SK-N-SH (cell line): ENCODE data around the gene CCR5. TPM values are rescaled to one million over a fixed set of nuclear protein-coding genes. Genes with fewer than 3 reads are reported as not detected.

Experiments
- CTCF ChIA-PET: fragments of 300-600, 350-600 bp; formaldehyde crosslinking; extraction: SDS; loops from one replicate; lab custom pipeline; 2021; lab: Yijun Ruan, JAX
- POLR2A ChIA-PET: fragments of 350-600 bp; sonication (Branson Sonifier 250); formaldehyde crosslinking; extraction: SDS; loops from one replicate; lab custom pipeline; 2020; ENCODE audit warnings: antibody characterized with exemption, inconsistent platforms; lab: Yijun Ruan, JAX
- DNase-seq: peaks from one replicate; pipeline ENCODE4 v3.0.0; 2012
- H2AFZ ChIP-seq: fragments of 200-600 bp; sonication (generic); 2 replicates; pipeline ENCODE4 v1.8.1; 2016; ENCODE audit warnings: antibody characterized with exemption, mild to moderate bottlenecking, low read depth
- H3F3A ChIP-seq: fragments of 200-600 bp; sonication (generic); replicated peaks from 2 replicates; pipeline ENCODE3; 2016; ENCODE audit warnings: antibody characterized with exemption, mild to moderate bottlenecking; ENCODE audit not compliant: insufficient read depth
- H3K27ac ChIP-seq, 2 experiments: fragments of 200-500 bp in 1 of 2; fragments of 200-600 bp in 1 of 2; sonication (Bioruptor generic) in 1 of 2; sonication (generic), shearing (Covaris generic) in 1 of 2; 2 replicates each; pipeline versions ENCODE4 v1.5.1 to v1.6.1; 2014 to 2016; ENCODE audit warnings: low read depth in 2 of 2, inconsistent platforms in 1 of 2, low read length in 1 of 2, mild to moderate bottlenecking in 1 of 2, mixed read lengths in 1 of 2
- H3K27me3 ChIP-seq: fragments of 200-600 bp; sonication (generic), shearing (Covaris generic); 2 replicates; pipeline ENCODE4 v1.6.1; 2016; ENCODE audit warnings: mixed run types; ENCODE audit not compliant: insufficient read depth
- H3K36me3 ChIP-seq, 2 experiments: fragments of 200-500 bp in 1 of 2; fragments of 200-600 bp in 1 of 2; sonication (Bioruptor generic) in 1 of 2; sonication (generic) in 1 of 2; replicated peaks in 1 of 2; 2 replicates each; pipeline versions ENCODE3 to v1.5.1; 2014 to 2016; ENCODE audit warnings: low read length in 1 of 2, mild to moderate bottlenecking in 1 of 2; ENCODE audit not compliant: insufficient read depth in 2 of 2, control insufficient read depth in 1 of 2
- H3K4me1 ChIP-seq, 2 experiments: fragments of 200-500 bp in 1 of 2; fragments of 200-600 bp in 1 of 2; sonication (Bioruptor generic) in 1 of 2; sonication (generic), shearing (Covaris generic) in 1 of 2; 2 replicates each; pipeline versions ENCODE4 v1.5.1 to v1.6.1; 2014 to 2016; ENCODE audit warnings: low read depth in 1 of 2, low read length in 1 of 2, mixed run types in 1 of 2; ENCODE audit not compliant: insufficient read depth in 2 of 2, control insufficient read depth in 1 of 2
- H3K4me2 ChIP-seq: fragments of 200-600 bp; sonication (generic), shearing (Covaris generic); 2 replicates; pipeline ENCODE4 v1.6.1; 2017; ENCODE audit warnings: mixed run types
- H3K4me3 ChIP-seq, 2 experiments: fragments of 200-500 bp in 1 of 2; fragments of 200-600 bp in 1 of 2; sonication (Bioruptor generic) in 1 of 2; sonication (generic), shearing (Covaris generic) in 1 of 2; 2 replicates each; pipeline versions ENCODE4 v1.5.1 to v1.8.1; 2014 to 2016; ENCODE audit warnings: low read depth in 2 of 2, inconsistent platforms in 1 of 2, low read length in 1 of 2, mild to moderate bottlenecking in 1 of 2, mixed read lengths in 1 of 2, moderate library complexity in 1 of 2
- H3K79me2 ChIP-seq: fragments of 200-600 bp; sonication (generic); 2 replicates; pipeline ENCODE4 v1.8.1; 2017; ENCODE audit warnings: mild to moderate bottlenecking; ENCODE audit not compliant: insufficient read depth
- H3K9ac ChIP-seq: fragments of 200-600 bp; sonication (generic); 2 replicates; pipeline ENCODE4 v1.6.1; 2017; ENCODE audit warnings: mixed run types
- H3K9me2 ChIP-seq: fragments of 200-600 bp; sonication (generic); 2 replicates; pipeline ENCODE4 v1.6.1; 2017; ENCODE audit warnings: mixed run types
- H3K9me3 ChIP-seq: fragments of 200-600 bp; sonication (generic); 2 replicates; pipeline ENCODE4 v1.6.1; 2017; ENCODE audit warnings: mixed run types, mild to moderate bottlenecking, moderate library complexity
- H4K20me1 ChIP-seq: fragments of 200-600 bp; sonication (generic); 2 replicates; pipeline ENCODE4 v1.6.1; 2017; ENCODE audit warnings: mild to moderate bottlenecking, mixed run types; ENCODE audit not compliant: insufficient read depth
- ELF1 ChIP-seq: IDR thresholded peaks from 2 replicates; pipeline ENCODE4 v1.4.0; 2012
- EP300 ChIP-seq, 2 experiments: IDR thresholded peaks; 2 replicates each; pipeline versions ENCODE4 v1.4.0 to v1.6.1; 2012; ENCODE audit warnings: borderline replicate concordance in 1 of 2, low read depth in 1 of 2, low read length in 1 of 2
- EZH2phosphoT487 ChIP-seq: fragments of 200-600 bp; sonication (generic); IDR thresholded peaks from 2 replicates; pipeline ENCODE4 v1.6.1; 2017; ENCODE audit warnings: low read depth, mixed run types, mild to moderate bottlenecking, antibody characterized with exemption, moderate library complexity, borderline replicate concordance
- FOXM1 ChIP-seq: IDR thresholded peaks from 2 replicates; pipeline ENCODE4 v1.4.0; 2012; ENCODE audit warnings: low read depth, mild to moderate bottlenecking
- GATA2 ChIP-seq: sonication (generic); formaldehyde crosslinking; IDR thresholded peaks from 2 replicates; pipeline ENCODE4 v1.5.0; 2020; ENCODE audit warnings: mild to moderate bottlenecking, missing genetic modification reagents
- MEF2A ChIP-seq: IDR thresholded peaks from 2 replicates; pipeline ENCODE4 v1.4.0; 2012; ENCODE audit warnings: low read depth, borderline replicate concordance
- NFIC ChIP-seq: IDR thresholded peaks from 2 replicates; pipeline ENCODE4 v1.4.0; 2012; ENCODE audit warnings: borderline replicate concordance
- NRF1 ChIP-seq: IDR thresholded peaks from 2 replicates; pipeline ENCODE4 v1.6.1; 2012; ENCODE audit warnings: low read depth, mild to moderate bottlenecking, low read length
- REST ChIP-seq: IDR thresholded peaks from 2 replicates; pipeline ENCODE4 v1.6.1; 2012; ENCODE audit warnings: mild to moderate bottlenecking, low read depth, low read length, moderate library complexity
- RFX5 ChIP-seq: IDR thresholded peaks from 2 replicates; pipeline ENCODE4 v1.6.1; 2012; ENCODE audit warnings: mild to moderate bottlenecking, improper control_type of control experiment, low read length
- SIN3A ChIP-seq: IDR thresholded peaks from 2 replicates; pipeline ENCODE4 v1.6.1; 2012; ENCODE audit warnings: low read depth, mild to moderate bottlenecking, low read length, moderate library complexity, borderline replicate concordance
- SMC3 ChIP-seq: IDR thresholded peaks from 2 replicates; pipeline ENCODE4 v1.6.1; 2012; ENCODE audit warnings: low read depth, low read length, improper control_type of control experiment
- TAF1 ChIP-seq: IDR thresholded peaks from 2 replicates; pipeline ENCODE4 v1.6.1; 2012; ENCODE audit warnings: low read depth, mild to moderate bottlenecking, low read length, moderate library complexity, borderline replicate concordance
- TCF12 ChIP-seq: IDR thresholded peaks from 2 replicates; pipeline ENCODE4 v1.4.0; 2012
- ZBTB33 ChIP-seq: IDR thresholded peaks from 2 replicates; pipeline ENCODE4 v1.4.0; 2012; ENCODE audit warnings: low read depth, borderline replicate concordance
- WGBS: methylation state at CpG from one replicate; pipeline ENCODE4 v1.1.6; 2017; ENCODE audit warnings: low lambda C conversion rate; 5-methylcytosine and 5-hydroxymethylcytosine counted together
- polyA plus RNA-seq, 3 experiments: library from polyadenylated mRNA; depleted of rRNA; stranded (reverse); fragments of >200 nt; gene quantifications; 2 replicates each; pipeline ENCODE4 v1.2.3, GENCODE V29; 2012
- TF ChIP-seq, protein P1 (sequence below): IDR thresholded peaks from 2 replicates; pipeline ENCODE4 v1.4.0; 2012; ENCODE audit warnings: low read depth, borderline replicate concordance
- TF ChIP-seq, protein P2 (sequence below): fragments of 150-350 bp; IDR thresholded peaks from 2 replicates; pipeline ENCODE4 v1.6.1; 2017; ENCODE audit warnings: antibody characterized with exemption, low read length, low read depth, borderline replicate concordance
- TF ChIP-seq, protein P3 (sequence below): IDR thresholded peaks from 2 replicates; pipeline ENCODE4 v1.4.0; 2012; ENCODE audit warnings: low read depth

CCR5 gene
- polyA plus RNA-seq, 1 of the 3 experiments (the other 2 are of a cell fraction): not detected

DNA sequence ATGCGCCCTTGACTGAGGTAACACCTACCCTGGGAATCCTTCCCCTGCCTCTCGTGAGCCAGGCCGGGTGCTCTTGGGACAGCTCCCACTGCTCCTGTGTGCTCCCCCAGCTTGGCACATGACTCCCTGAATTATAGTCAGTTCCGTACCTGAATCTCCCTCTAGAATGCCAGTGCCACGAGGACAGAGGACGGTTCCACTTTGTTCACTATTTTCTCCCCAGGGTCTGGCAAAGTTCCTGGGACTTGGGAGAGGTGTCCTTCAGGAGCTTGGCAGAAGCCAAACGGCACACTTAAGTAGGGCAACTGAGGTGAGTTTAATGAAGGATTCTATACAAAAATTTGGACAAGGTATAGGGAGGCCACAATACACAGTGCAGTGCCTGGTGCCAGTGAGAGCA lies 26.4 kb downstream of the CCR5 start (continued):
- no peak for TF ChIP-seq REST
- TF ChIP-seq TAF1: no peak
- TF ChIP-seq, protein P1, sequence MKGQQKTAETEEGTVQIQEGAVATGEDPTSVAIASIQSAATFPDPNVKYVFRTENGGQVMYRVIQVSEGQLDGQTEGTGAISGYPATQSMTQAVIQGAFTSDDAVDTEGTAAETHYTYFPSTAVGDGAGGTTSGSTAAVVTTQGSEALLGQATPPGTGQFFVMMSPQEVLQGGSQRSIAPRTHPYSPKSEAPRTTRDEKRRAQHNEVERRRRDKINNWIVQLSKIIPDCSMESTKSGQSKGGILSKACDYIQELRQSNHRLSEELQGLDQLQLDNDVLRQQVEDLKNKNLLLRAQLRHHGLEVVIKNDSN: no peak
- no peak for TF ChIP-seq ELF1
- TF ChIP-seq MEF2A: no peak
- no peak for TF ChIP-seq SMC3
- TF ChIP-seq TCF12: no peak
- TF ChIP-seq RFX5: no peak

- H3K4me1 ChIP-seq: no peaks in the 10 kb centered on the region
- no peak overlapping the region for H3K9ac ChIP-seq
- H3K79me2 ChIP-seq: no peaks in the 10 kb centered on the region
- no peak overlapping the region for H3K4me2 ChIP-seq
- H3K36me3 ChIP-seq: no peaks in the 10 kb centered on the region
- peaks cover 11% of the 10 kb centered on the region; the same call in 1 of the 2 replicates for H3K27me3 ChIP-seq
- no peaks in the 10 kb centered on the region; the same call in 1 of the 2 replicates for H3K9me2 ChIP-seq
- H3K9me3 ChIP-seq: no peaks in the 10 kb centered on the region
- ChIA-PET POLR2A (no interaction called here), CTCF (interaction anchor here (1.2 kb wide), 1 partner anchor 20 kb away, joined by 3 read pairs; no protein-coding TSS in a partner anchor)
- H3K27ac ChIP-seq: no peak overlapping the region
- 10% methylated on average over 6 of the region's 6 CpGs for WGBS
- no peak for DNase-seq
- H2AFZ ChIP-seq: no peak overlapping the region
- TF ChIP-seq FOXM1: no peak
- no peaks in the 10 kb centered on the region for H4K20me1 ChIP-seq
- no peak overlapping the region for H3K4me3 ChIP-seq
- no peaks in the 10 kb centered on the region for H3F3A ChIP-seq
Observed at GRCh38 chr3:46398186-46398955, 27.6 kb downstream of the CCR5 start.

- Histone ChIP-seq H3K4me3 (no peak overlapping the region), H3F3A (no peaks in the 10 kb centered on the region), H3K27me3 (peaks cover 7% of the 10 kb centered on the region; the same call in 1 of the 2 replicates), H3K9me3 (no peaks in the 10 kb centered on the region), H3K27ac (no peak overlapping the region), H2AFZ (no peak overlapping the region), H3K9me2 (no peaks in the 10 kb centered on the region; the same call in 1 of the 2 replicates), H3K4me1 (no peaks in the 10 kb centered on the region), H3K36me3 (no peaks in the 10 kb centered on the region), H3K4me2 (no peak overlapping the region), H4K20me1 (no peaks in the 10 kb centered on the region), H3K79me2 (no peaks in the 10 kb centered on the region), H3K9ac (no peak overlapping the region)
- 6% methylated on average over 2 of the region's 2 CpGs for WGBS
- ChIA-PET POLR2A (no interaction called here), CTCF (interaction anchor here (1.0 to 1.6 kb wide), 2 partner anchors 21 to 89 kb away, joined by 3 to 6 read pairs; no protein-coding TSS in a partner anchor)
- no peak for DNase-seq
- TF ChIP-seq, protein P2, sequence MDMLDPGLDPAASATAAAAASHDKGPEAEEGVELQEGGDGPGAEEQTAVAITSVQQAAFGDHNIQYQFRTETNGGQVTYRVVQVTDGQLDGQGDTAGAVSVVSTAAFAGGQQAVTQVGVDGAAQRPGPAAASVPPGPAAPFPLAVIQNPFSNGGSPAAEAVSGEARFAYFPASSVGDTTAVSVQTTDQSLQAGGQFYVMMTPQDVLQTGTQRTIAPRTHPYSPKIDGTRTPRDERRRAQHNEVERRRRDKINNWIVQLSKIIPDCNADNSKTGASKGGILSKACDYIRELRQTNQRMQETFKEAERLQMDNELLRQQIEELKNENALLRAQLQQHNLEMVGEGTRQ: no peak
- TF ChIP-seq NFIC (no peak), ZBTB33 (no peak), EP300 (IDR thresholded peaks at IDR 0.05; ENCODE audit: borderline replicate concordance in 1 of 2, low read depth in 1 of 2, low read length in 1 of 2) (no peak), SIN3A (no peak), EZH2phosphoT487 (no peak), GATA2 (CRISPR knock-in tag) (no peak), NRF1 (no peak), RFX5 (no peak)
- TF ChIP-seq, protein P3, sequence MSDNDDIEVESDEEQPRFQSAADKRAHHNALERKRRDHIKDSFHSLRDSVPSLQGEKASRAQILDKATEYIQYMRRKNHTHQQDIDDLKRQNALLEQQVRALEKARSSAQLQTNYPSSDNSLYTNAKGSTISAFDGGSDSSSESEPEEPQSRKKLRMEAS: no peak
Observed at GRCh38 chr3:46399098-46399497, 28.4 kb downstream of the CCR5 start.
